Fibroblast of lung (primary cell): ENCODE data around the gene KIAA1671. TPM values are rescaled to one million over a fixed set of nuclear protein-coding genes. Genes with fewer than 3 reads are reported as not detected.
"Not testable (repeated sequence)": the region's sequence is repeated elsewhere in the genome, so short reads cannot be mapped to it uniquely, and the experiment has no call there.

Experiments
- DNase-seq, 2 donors: peaks; one replicate each; pipeline versions ENCODE4 v3.0.0 to v3.0.0-alpha.2; 2010; ENCODE audit warnings: low read depth in 2 of 2
- H2AFZ ChIP-seq: 2 replicates; pipeline ENCODE4 v1.5.1; 2012; ENCODE audit warnings: low read length, control low read depth, inconsistent platforms
- H3K27ac ChIP-seq: 2 replicates; pipeline ENCODE4 v1.5.1; 2011; ENCODE audit warnings: low read length, control low read depth; ENCODE audit not compliant: insufficient read depth
- H3K27me3 ChIP-seq: 2 replicates; pipeline ENCODE4 v1.5.1; 2011; ENCODE audit warnings: mild to moderate bottlenecking, low read length; ENCODE audit not compliant: control insufficient read depth, insufficient read depth
- H3K36me3 ChIP-seq: 2 replicates; pipeline ENCODE4 v1.5.1; 2011; ENCODE audit warnings: low read length; ENCODE audit not compliant: control insufficient read depth, insufficient read depth
- H3K4me1 ChIP-seq: 2 replicates; pipeline ENCODE4 v1.5.1; 2011; ENCODE audit warnings: low read length; ENCODE audit not compliant: control insufficient read depth, insufficient read depth; ENCODE audit errors: extremely low read depth
- H3K4me2 ChIP-seq: 2 replicates; pipeline ENCODE4 v1.5.1; 2011; ENCODE audit warnings: low read length, control low read depth; ENCODE audit not compliant: insufficient read depth; ENCODE audit errors: extremely low read depth
- H3K4me3 ChIP-seq, 4 experiments: fragments of 200-600 bp in 1 of 4; sonication (generic) in 1 of 4; replicated peaks in 1 of 4; 2 replicates each; pipeline ENCODE4 v1.5.1; 2011 to 2016; ENCODE audit warnings: low read length in 4 of 4, low read depth in 3 of 4, mild to moderate bottlenecking in 3 of 4, control low read depth in 2 of 4, inconsistent platforms in 1 of 4, mixed read lengths in 1 of 4; ENCODE audit not compliant: insufficient read depth in 1 of 4; ENCODE audit errors: control extremely low read depth in 1 of 4
- H3K79me2 ChIP-seq: 2 replicates; pipeline ENCODE4 v1.5.1; 2012; ENCODE audit warnings: mild to moderate bottlenecking, low read length, inconsistent platforms; ENCODE audit not compliant: control insufficient read depth, insufficient read depth
- H3K9ac ChIP-seq: 2 replicates; pipeline ENCODE4 v1.5.1; 2011; ENCODE audit warnings: mild to moderate bottlenecking, low read length, control low read depth; ENCODE audit not compliant: insufficient read depth
- H3K9me3 ChIP-seq: 2 replicates; pipeline ENCODE4 v1.5.1; 2012; ENCODE audit warnings: low read depth, low read length; ENCODE audit not compliant: control insufficient read depth, insufficient read depth
- H4K20me1 ChIP-seq: 2 replicates; pipeline ENCODE4 v1.5.1; 2011; ENCODE audit warnings: low read length; ENCODE audit not compliant: control insufficient read depth, insufficient read depth; ENCODE audit errors: extremely low read depth
- EZH2 ChIP-seq: IDR thresholded peaks from 2 replicates; pipeline ENCODE4 v1.5.1; 2012; ENCODE audit warnings: low read length, control low read depth, mild to moderate bottlenecking; ENCODE audit errors: missing control alignments
- polyA plus RNA-seq, 2 donors: library from polyadenylated mRNA; depleted of rRNA in 1 of 2; stranded (reverse) in 1 of 2; unstranded in 1 of 2; fragments of >200 nt; gene quantifications; 2 replicates each; pipeline ENCODE4 v1.2.1, GENCODE V29; 2011 to 2012; ENCODE audit warnings: missing spikeins in 1 of 2
- total RNA-seq: library from RNA; depleted of rRNA; stranded (reverse); fragments of >200 nt; gene quantifications from 2 replicates; pipeline ENCODE4 v1.2.1, GENCODE V29; 2014
- TF ChIP-seq, protein P1 (sequence below), 2 donors: IDR thresholded peaks in 1 of 2; conservative IDR thresholded peaks in 1 of 2; 1 replicate in 1 of 2; 2 replicates in 1 of 2; pipeline ENCODE4 v1.5.1; 2011 to 2012; ENCODE audit warnings: low read length in 2 of 2, control low read depth in 1 of 2, inconsistent platforms in 1 of 2, low read depth in 1 of 2, mild to moderate bottlenecking in 1 of 2

KIAA1671 gene
- total and polyA plus RNA-seq, 2 donors (not counting 1 experiment from before 2014, with no cell fraction given), result 0.34 to 1.3 TPM

DNA sequence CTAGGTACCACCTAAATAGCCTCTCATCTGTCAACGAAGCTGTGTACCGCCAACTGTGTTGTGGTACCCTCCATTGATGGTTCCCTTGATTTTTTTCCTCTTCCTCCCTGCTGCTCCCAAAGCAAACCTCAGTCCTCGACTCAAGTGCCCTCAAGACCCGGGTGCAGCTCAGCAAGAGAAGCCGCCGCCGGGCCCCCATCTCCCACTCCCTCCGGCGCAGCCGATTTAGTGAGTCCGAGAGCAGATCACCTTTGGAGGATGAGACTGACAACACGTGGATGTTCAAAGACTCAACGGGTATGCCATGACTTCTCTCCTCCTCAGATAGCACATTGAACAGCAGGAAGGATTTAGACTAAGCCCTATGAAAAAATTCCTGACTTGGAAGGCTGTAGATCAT lies 224.7 kb downstream of the KIAA1671 start:
- no peak for TF ChIP-seq EZH2
- H3K4me2 ChIP-seq, result no peak overlapping the region

DNA sequence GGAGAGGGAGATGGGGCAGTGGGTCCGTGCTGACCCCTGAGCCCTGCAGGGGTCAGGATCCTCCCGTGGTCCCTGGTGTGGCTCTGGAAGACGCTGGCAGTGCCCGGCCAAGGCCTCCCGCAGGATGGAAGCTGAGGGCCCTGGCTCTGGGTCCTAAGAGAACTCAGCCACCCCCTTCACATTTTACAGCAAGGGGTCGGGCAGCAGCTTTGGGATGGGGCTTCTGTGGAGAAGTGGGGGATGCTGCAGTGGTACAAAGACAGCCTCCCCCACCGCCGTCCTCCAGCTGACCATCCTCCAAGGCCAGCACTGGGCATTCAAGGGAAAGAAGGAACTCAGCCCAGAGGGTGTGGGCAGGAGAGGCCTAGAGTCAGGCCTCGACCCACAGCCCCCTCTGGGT lies 225.4 kb downstream of the KIAA1671 start:
- no peak for DNase-seq

More for the DNA sequence above, 224.7 kb downstream of the KIAA1671 start:
- H3K79me2 ChIP-seq, result no peaks in the 10 kb centered on the region
- H3K9me3 ChIP-seq, result no peaks in the 10 kb centered on the region
- no peak for DNase-seq
- no peak overlapping the region for H3K4me3 ChIP-seq
- H2AFZ ChIP-seq, result no peak overlapping the region
- no peaks in the 10 kb centered on the region for H3K36me3 ChIP-seq
- no peaks in the 10 kb centered on the region for H3K27me3 ChIP-seq
- no peak overlapping the region for H3K9ac ChIP-seq
- no peak overlapping the region for H3K27ac ChIP-seq
- H4K20me1 ChIP-seq, result no peaks in the 10 kb centered on the region
- H3K4me1 ChIP-seq, result no peaks in the 10 kb centered on the region

DNA sequence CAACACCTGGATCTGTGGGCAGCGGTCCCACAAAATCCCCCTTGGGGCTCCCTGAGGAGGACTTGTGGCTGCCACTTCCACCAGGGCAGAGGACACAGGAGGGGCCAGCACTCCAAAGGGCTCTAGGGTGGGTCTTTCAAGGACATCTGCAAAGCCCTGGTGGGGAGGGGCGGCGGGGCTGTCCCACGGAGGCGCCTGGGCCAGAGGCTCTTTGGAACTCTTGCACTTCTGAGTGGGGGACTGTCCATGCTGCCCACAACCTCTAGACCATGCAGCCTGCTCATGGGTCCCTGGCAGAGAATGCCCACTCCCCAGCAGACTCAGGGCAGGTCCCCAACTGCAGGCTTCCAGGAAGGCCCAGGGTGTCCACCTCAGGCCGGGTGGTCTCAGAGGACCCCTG lies 225.8 kb downstream of the KIAA1671 start:
- not testable (repeated sequence) for H3K9me3 ChIP-seq, DNase-seq, H3K4me1 ChIP-seq, H2AFZ ChIP-seq, H4K20me1 ChIP-seq, H3K36me3 ChIP-seq, H3K4me2 ChIP-seq, H3K79me2 ChIP-seq, H3K27me3 ChIP-seq, H3K9ac ChIP-seq, H3K27ac ChIP-seq, H3K4me3 ChIP-seq

More for the DNA sequence above, 225.4 kb downstream of the KIAA1671 start:
- no peak overlapping the region for H3K27ac ChIP-seq
- no peak overlapping the region for H3K4me3 ChIP-seq
- no peak overlapping the region for H3K9ac ChIP-seq
- no peaks in the 10 kb centered on the region for H3K27me3 ChIP-seq
- no peak overlapping the region for H3K4me2 ChIP-seq
- no peaks in the 10 kb centered on the region for H4K20me1 ChIP-seq
- TF ChIP-seq, protein P1, sequence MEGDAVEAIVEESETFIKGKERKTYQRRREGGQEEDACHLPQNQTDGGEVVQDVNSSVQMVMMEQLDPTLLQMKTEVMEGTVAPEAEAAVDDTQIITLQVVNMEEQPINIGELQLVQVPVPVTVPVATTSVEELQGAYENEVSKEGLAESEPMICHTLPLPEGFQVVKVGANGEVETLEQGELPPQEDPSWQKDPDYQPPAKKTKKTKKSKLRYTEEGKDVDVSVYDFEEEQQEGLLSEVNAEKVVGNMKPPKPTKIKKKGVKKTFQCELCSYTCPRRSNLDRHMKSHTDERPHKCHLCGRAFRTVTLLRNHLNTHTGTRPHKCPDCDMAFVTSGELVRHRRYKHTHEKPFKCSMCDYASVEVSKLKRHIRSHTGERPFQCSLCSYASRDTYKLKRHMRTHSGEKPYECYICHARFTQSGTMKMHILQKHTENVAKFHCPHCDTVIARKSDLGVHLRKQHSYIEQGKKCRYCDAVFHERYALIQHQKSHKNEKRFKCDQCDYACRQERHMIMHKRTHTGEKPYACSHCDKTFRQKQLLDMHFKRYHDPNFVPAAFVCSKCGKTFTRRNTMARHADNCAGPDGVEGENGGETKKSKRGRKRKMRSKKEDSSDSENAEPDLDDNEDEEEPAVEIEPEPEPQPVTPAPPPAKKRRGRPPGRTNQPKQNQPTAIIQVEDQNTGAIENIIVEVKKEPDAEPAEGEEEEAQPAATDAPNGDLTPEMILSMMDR (conservative IDR thresholded peaks at IDR 0.05 in 1 of 2, IDR thresholded peaks at IDR 0.05 in 1 of 2; ENCODE audit: low read depth in 1 of 2, low read length in 2 of 2), result no peak
- TF ChIP-seq EZH2, result no peak
- H3K36me3 ChIP-seq, result no peaks in the 10 kb centered on the region
- H3K79me2 ChIP-seq, result no peaks in the 10 kb centered on the region
- H3K4me1 ChIP-seq, result no peaks in the 10 kb centered on the region
- no peaks in the 10 kb centered on the region for H3K9me3 ChIP-seq
- H2AFZ ChIP-seq, result no peak overlapping the region

DNA sequence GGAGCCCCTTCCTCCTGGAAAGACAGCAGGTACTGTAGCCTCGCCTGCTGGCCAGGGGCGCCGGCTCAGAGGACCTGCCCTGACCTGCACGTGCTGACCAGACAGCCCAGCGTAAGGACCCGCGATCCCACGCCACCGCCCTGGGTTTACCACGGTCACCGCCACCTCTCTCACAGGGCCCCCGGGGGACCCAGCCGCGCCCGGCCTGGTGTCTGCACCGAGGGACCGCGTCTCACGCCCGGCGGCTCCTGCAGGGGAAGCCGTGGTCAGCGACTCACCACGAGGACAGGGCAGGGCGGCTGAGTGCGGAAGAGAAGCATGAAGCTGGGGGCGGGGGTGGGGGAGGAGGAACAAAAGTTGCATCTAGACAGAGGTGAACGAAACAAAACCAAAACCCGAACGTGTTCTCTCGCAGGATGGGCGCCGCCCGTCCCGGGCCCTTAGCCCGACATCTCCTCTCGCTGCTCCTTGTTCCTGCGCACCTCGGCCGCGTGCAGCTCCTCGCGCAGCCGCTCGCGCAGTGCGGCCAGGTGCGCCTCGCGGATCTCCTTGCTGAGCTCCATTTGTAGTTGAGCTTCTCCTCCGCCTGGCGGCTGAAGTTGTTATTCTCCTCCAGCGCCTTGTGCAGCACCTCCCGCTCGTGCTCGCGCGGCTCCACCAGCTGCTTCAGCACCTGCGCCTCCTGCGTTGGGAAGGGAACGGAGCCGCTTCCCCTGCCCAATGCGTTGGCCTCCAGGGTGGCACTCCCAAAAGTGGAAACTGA lies 226.5 kb downstream of the KIAA1671 start:
- not testable (repeated sequence) for H3K4me3 ChIP-seq, H3K9me3 ChIP-seq, H3K27me3 ChIP-seq, H2AFZ ChIP-seq, H3K4me1 ChIP-seq, H3K36me3 ChIP-seq, H3K27ac ChIP-seq, H3K9ac ChIP-seq, H3K4me2 ChIP-seq, DNase-seq, H3K79me2 ChIP-seq, H4K20me1 ChIP-seq
